Hepatic stellate cell (primary cell): ENCODE data around the gene TBL3.
"Not testable (repeated sequence)": the region's sequence is repeated elsewhere in the genome, so short reads cannot be mapped to it uniquely, and the experiment has no call there.

Source experiments
- DNase-seq: peaks from one replicate; pipeline ENCODE4 v3.0.0; 2011; ENCODE audit warnings: low spot score

Gene TBL3

GRCh38 chr16:1942810-1943726 is 28.8 kb upstream of the TBL3 start, which contains the start of gene MSRB1:
TSS of gene MSRB1 (minus strand) at chr16:1943199. CDS start at chr16:1943156, 43 bp downstream.
- DNase-seq, result peak; percentile 100

GRCh38 chr16:1944612-1945199 is 27.1 kb upstream of the TBL3 start:
- no peak for DNase-seq

GRCh38 chr16:1945559-1946391 is 26.1 kb upstream of the TBL3 start:
- no peak for DNase-seq

GRCh38 chr16:1946495-1947368 is 25.1 kb upstream of the TBL3 start:
- no peak for DNase-seq

- DNase-seq, result no peak
These were observed 24.5 kb upstream of the TBL3 start for GRCh38 chr16:1947369-1947670.

GRCh38 chr16:1949507-1949906 is 22.3 kb upstream of the TBL3 start:
- DNase-seq, result no peak

GRCh38 chr16:1950047-1950446 is 21.8 kb upstream of the TBL3 start:
- DNase-seq, result no peak

GRCh38 chr16:1950559-1950958 is 21.3 kb upstream of the TBL3 start:
- DNase-seq, result no peak

- no peak for DNase-seq
These were observed 18.1 kb upstream of the TBL3 start for GRCh38 chr16:1953734-1954133.

- DNase-seq, result not testable (repeated sequence)
These were observed 14.3 kb upstream of the TBL3 start for GRCh38 chr16:1957434-1958142.

GRCh38 chr16:1958143-1958491 is 13.7 kb upstream of the TBL3 start:
- DNase-seq, result not testable (repeated sequence)

- no peak for DNase-seq
These were observed 13.1 kb upstream of the TBL3 start for GRCh38 chr16:1958715-1959268.

GRCh38 chr16:1959269-1960039 is 12.4 kb upstream of the TBL3 start, which contains the start of gene NDUFB10:
TSS of gene NDUFB10 (plus strand) at chr16:1959538. CDS start at chr16:1959625, 87 bp downstream.
- peak; percentile 90 for DNase-seq

GRCh38 chr16:1960665-1961630 is 10.9 kb upstream of the TBL3 start:
- no peak for DNase-seq

GRCh38 chr16:1961651-1962067 is 10.2 kb upstream of the TBL3 start:
- no peak for DNase-seq

- DNase-seq, result not testable (repeated sequence)
These were observed 9.4 kb upstream of the TBL3 start for GRCh38 chr16:1962161-1963153.

GRCh38 chr16:1963806-1964505 is 7.9 kb upstream of the TBL3 start:
- DNase-seq, result no peak
